HG03135 (cell line): ENCODE results near the gene RSPH6A.
A peak's percentile ranks its signal among the peaks of the same experiment; 100 is the strongest.

Source experiments
- ATAC-seq: cut with Tn5 transposase; IDR thresholded peaks from one replicate; pipeline ENCODE4 v1.9.1; 2021; ENCODE audit warnings: mild to moderate bottlenecking, moderate library complexity; ENCODE audit not compliant: unreplicated experiment

RSPH6A gene

DNA sequence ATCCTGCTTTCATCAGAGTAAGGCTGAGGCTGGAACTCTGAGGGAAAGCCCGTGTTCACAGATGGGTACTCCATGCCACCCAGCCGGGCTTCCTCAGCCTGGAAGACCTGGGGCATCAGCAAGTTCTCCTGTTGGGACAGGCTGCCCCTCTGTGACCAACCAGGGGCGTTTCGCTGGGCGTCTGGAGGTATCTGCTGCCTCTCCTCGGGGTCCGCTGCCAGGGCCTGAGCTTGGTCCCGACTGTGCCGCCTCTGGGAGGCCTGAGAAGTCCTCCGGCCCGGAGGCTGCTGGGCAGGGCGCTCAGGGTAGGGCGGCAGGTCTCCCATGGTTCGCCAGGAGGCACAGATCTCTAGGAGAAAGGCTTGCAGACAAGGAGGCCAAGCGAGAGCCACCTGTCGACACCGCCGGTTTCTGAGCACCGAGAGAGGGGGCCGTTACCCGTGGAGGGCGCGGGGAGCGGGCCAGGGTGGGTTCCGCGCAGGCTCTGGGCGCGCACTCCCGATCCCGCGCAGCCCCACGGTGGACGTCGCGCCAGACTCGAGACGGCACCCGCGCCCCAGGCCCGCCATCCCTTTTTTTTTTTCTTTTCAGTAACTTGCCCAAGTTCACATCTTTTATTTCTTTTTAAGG lies at the start of gene RSPH6A:
Gene RSPH6A (minus strand): TSS at position 458 of the 630 bp plus-strand sequence. CDS start 132 bp downstream, at position 326.
- ATAC-seq: no peak

DNA sequence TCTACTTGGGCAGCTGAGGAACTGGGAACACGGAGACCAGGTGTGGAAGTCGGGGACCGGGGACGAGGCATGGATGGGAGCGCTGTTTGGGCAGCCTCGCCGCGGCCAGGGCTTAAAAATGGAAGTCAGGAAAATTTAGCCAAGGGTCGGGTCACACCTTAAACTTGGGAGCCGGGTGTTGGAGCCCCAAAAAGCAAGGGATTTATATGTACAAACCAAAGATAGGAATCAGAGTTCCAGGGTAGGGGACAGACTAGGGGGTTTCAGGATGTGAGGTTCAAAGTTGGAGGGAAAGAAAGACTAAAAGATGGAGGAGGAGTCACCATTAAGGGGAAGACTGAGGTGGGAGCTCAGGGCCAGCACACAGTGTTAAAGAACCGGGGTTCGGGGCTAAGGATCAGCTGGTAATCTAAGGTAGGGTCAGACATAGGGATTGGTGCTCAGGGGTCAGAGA lies 49.5 kb upstream of the RSPH6A start:
- no peak for ATAC-seq

DNA sequence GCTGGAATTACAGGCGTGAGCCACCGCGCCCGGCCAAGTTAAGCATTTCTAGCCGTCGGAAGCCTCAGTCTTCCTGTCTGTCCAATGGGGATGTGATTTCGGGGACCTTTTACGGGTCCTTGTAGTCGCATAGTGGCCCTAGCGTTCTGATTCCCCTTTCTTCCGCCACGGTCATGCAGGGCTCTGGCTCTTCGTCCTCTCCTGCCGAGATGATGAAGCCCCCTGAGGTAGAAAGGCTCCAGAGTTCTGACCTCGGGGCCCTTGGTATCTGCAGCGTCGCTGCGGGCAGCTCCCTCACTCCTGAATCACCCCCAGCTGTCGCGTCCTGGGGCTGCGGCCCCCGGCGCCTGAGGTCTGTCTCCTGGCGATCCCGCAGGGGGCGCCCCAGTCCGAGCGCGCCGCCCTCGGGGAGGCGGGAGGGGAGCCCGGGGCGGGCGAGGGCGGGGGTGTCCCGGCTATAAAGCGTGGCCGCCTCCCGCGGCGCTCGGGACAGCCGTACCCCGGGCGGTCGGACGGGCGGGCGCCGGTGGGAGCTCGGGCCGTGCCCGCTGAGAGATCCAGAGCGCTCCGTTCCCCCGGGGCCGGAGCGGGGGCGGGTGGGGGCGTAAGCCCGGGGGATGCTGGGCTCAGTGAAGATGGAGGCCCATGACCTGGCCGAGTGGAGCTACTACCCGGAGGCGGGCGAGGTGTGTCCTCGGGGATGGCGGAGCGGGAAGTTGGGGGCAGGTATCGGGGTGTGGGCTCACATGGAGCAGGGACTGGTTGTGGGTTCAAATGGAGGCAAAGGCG lies 48.9 kb upstream of the RSPH6A start, which contains the start of gene FOXA3:
Gene FOXA3 (plus strand): TSS at position 487 of the 789 bp plus-strand sequence. CDS start 131 bp downstream, at position 618.
- ATAC-seq: no peak

DNA sequence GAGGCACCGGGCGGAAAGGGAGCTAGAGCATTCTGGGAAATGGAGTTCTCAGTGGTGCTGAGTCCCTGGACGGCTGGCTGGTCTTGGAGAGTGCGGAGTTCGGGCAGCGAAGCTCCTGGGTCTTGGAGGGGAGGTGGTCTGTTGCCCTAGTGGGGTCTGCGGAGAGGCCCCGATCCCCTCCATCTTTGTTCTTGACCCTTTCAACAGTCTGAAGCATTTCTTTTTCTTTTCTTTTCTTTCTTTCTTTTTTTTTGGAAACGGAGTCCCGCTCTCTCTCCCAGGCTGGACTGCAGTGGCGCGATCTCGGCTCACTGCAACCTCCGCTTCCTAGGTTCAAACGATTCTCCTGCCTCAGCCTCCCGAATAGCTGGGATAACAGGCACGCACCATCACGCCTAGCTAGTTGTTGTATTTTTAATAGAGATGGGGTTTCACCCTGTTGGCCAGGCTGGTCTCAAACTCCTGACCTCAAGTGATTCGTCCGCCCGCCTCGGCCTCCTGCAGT lies 48.3 kb upstream of the RSPH6A start:
- no peak for ATAC-seq

DNA sequence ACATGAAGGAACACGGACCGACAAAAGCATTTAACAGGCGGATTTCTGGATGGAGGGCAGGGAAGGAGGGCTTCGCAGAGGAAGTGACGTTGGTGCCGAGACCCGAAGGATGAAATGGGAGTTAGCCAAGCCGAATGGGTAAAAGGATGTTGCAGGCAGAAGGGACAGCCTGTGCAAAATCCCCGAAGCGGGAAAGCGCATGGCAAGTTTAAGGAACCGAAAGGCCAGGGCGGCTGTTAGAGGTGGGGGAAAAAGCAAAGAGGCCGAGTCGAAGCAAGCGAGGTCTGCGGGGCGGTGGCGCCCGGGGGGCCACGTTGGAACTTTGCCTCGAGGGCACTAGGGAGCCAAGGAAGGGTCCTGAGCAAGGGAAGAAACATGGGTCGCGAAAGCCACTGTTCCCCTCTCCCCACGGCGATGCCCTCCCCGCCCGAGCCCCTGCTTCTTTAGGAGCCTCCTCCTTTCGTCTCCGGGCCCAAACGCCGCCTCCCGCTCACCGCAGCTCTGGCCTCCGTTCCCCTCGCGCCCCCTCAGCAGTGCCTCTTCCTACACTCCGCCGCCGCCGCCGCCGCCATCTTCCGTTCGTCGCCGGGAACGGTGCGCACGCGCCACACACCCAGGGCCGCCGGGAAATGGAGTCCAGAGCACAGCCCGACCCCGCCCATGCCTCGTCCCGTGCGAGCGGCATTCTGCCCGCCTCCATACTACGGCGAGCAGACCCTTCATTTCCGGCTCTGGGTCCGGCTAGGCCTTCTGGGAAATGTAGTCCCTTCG lies 47.6 kb upstream of the RSPH6A start, which contains the start of gene SYMPK:
Gene SYMPK (minus strand): TSS at position 584 of the 771 bp plus-strand sequence. CDS start 8,652 bp downstream, outside the sequence.
- peak; percentile 87 for ATAC-seq

DNA sequence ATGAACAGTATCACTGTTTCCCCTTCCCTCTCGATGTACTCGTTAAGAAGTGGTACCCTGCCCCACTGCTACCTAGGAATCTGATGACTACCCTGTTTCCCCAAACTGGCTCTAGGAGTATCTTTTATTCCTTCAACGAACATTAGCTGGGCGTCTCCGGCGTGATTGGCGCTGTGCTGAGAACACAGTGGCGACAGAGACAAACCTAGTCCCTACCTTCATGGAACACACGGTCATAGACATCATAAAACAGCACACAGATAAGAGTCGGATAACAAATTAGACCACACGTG lies 47.1 kb upstream of the RSPH6A start:
- ATAC-seq: no peak

DNA sequence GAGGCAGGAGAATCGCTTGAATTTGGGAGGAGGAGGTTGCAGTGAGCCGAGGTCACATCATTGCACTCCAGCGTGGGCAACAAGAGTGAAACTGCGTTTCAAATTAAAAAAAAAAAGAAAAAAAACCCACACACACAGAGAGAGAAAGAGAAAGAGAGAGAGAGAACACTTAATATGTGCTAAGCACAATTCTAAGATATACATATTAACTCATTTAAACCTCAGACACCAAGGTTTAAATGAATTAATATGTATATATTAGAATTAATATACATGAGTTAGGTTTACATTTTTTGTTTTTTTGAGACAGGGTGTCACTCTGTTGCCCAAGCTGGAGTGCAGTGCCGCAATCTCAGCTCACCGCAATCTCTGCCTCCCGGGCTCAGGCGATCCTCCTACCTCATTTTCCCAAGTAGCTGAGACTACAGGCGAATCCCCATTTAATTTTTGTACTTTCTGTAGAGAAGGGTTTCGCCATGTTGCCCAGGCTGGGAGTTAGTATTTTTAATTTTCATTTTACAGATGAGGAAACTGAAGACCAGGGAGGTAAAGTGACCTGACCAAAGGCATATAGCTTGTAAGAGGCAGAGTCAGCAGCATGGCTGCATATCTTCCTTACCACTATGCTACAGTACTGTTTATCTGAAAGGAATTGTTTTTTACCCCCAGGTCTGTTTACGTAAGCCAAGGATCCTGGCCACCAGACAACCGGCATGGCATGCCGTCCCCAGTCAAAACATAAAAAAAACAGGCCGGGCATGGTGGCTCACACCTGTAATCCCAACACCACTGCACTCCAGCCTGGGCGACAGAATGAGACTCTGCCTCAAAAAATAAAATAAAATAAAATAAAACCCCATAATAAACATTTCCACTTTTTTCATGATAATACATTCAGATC lies 45.5 kb upstream of the RSPH6A start:
- no peak for ATAC-seq

DNA sequence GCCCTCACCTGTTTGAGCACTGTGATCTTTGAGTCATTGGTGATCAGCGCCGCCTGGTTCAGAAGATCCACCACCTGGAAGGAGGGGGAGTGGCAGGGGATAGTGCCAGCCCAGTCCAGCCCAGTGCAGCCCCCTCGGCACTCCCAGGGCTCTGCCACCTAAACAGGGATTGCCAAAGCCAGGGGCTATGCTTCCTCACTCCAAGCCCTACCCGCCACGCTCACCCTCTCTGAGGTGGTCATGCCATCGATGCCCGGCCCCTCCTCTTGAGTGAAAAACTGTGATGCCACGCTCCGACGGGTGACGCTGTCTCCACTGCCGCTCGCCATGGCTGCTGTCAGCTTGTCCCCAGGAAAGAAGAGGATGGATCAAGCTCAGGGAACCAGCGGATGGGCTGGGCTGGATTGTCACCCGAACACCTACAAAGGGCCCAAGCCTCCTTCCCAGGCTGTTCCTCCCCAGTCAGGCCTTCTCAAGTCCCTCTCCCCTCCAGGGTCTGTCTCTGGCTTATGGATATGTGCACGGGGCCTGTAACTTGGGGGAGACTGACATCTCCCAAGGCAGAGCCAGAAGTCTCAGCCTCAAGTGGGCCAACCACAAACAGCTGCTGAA lies 39.2 kb upstream of the RSPH6A start:
- no peak for ATAC-seq

DNA sequence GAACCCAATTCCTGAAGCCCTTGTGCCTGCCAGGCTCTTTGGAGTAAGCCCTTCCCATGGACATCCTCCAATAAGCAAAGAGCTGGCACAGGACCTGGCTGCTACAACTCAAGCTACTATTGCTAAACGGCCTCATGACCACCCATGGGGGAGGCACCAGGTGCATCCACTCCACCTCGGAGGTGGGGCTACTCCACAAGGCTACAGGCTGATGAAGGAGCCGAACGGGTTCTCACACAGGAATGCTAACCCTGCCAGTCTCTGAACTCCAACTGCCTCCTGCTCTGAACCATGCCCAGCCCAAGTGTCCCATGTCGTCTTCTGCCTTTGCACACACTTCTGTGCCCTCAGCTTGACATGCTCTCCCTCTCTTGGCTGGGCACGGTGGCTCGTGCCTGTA lies 37.9 kb upstream of the RSPH6A start:
- ATAC-seq: no peak

DNA sequence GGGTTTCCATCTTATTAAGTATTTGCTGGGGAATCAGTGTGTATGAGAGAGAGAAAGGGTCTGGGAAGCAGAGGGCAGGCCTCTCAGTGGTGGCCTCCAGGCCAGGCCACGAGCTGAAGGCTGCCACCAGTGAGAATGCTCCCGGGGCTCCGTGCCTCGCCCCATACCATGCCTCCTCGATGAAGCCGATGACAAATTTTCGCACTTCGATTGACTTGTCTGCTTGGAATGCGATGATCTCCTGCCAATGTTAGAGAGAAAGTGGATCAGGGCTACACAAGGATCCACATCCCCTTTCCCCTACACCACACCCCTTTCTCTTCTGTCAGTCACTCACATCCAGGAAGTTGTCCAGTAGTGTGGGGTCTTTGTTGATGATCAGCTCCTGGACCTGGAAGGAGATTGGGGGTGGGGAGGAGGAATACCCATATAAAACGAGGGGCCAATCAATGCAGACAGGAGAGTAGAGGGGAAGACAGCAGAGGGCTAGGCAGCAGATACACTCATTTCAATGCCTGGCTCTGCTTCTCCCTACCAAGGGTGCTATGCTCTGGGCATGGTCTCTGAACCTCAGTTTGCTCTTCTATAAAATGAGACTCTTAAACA lies 37.1 kb upstream of the RSPH6A start:
- ATAC-seq: no peak

DNA sequence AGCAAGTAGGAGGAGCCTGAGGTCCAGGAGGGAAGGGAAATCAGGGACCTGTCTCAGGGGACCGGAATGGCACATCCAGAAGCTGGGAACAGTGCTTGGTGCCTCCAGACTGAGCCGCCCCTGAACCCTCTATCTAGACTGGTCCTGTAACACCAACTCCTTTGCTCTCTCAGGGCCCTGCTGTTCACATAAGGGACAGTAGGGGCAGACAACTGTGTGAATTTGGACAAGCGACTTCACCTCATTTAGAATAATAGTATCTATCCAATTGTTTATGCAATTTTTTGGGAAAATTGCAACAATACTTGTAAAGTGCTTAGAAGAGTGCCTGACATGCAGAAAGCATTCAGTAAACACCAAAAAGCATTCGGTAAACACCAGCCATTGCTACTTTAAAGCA lies 33.8 kb upstream of the RSPH6A start:
- no peak for ATAC-seq

DNA sequence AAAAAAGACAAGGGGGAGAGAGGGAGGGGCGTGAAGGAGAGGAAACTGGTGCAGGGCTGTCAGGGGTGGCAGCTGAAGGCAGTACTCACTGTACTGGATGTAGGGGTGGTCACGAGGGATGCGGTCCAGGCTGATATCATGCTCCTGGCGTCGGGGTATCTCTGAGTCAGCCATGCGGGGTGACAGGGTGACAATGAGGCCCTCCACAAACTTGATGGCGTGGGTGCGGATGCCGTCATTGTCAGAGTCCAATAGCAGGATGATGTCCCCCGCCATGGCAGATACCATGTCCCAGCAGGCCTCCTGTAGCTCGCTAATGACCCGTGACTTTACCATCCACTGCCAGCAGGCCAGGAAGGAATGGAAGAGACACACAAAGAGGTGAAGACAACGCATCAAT lies 32.6 kb upstream of the RSPH6A start:
- no peak for ATAC-seq

DNA sequence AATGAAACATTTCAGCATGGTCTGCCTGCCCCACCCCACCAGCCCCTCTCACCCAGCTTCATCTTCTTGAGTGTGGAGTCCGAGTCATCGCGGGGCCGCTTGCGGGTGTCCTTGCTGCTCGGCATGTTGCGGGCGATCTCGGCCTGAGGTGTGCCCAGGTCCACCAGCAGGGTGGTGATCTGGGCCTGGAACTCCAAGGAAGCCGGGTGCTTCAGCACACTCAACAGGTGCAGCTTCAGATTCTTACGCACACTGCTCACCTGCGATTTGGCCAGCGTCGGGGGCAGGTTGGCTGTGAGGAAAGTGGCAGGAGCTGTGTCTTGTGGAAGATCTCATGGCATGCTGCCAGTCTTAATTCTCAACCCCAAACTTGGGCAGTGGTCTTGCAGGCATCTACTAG lies 27.1 kb upstream of the RSPH6A start:
- ATAC-seq: no peak

DNA sequence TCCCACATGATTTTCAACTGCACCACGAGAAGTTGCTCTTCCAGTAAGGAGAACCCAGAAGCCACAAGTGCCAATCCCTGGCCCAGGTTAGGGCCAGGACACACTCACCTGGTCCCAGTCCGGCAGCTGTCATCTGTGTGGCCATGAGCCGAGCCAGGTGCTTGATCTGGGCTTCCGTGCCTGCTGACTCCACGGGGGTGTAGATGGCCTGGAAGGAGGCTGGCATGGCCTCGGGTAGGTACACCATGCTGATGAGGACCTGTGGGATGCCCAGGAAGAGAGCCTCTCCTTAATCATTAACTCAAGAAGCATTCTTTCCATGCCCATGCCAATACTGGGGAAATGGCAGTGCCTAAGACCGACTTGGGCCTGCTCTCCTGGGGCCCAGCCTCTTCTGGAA lies 19.9 kb upstream of the RSPH6A start:
- ATAC-seq: no peak

DNA sequence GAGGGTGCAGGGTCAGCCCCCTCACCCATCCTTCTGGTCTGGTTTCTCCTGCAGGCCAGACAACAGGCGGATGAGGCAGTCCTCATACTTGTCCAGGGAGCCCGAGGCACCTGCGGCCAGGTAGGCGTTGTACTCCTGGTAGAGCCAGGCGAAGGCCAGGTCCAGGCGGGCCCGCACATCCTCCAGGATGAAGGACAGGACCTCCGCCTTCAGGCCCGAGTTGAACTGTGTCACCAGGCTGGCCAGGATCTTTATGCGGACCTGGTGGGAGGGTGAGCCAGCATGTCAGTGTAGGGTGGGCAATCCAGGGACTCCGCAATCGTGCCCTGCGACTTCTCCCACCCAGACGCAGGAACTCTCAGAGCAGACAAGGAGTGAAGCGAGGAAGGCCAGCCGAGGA lies 13.8 kb upstream of the RSPH6A start:
- ATAC-seq: no peak

DNA sequence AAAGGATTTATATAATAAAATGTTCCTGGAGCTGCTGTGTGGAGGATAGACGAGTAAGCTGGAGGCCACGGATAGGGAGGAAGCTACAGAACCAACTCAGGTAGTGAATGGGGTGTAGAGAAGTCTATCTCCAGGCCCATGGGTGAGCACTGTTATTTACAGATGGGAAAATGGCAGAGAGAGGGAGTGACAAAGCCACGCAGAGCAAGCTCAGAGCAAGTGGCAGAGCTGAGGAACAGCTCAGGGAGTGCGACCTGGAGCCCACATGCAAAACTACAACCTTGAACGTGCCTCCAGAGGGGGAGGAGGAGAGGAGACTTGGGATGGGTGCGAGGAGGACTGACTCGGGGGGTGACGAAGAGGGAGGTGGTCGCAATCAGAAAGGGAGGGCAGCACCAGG lies 13.4 kb upstream of the RSPH6A start:
- ATAC-seq: no peak

DNA sequence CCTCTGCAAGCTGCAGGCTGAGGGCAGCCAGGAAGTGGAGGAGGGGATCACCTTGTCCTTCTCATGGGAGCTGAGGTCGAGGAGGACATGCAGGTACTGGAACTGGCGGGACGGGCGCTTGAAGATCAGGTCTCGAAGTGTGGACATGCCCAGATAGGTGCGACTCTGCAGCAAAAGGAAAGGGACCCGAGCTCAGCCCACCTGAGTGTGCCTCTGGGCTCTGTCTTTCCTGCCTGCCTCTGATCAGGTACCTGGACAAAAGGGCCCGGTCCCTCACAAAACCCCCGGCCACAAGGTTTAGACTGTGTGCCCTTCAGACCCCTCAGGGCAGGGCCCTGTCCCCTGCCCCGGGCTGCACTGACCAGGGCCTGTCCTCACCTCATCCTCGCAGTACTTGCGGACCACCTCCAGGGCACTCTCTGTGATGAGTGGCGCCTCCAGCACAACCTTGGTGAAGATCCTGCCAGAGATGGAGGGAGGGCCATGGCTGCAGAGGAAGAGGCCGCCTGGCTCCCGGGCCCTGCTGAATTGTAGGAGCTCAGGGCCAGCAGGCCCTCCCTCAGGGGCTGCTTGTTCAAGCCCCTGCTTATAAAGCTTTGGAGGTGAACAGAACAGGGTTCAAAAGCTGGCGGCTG lies 12.5 kb upstream of the RSPH6A start:
- no peak for ATAC-seq

DNA sequence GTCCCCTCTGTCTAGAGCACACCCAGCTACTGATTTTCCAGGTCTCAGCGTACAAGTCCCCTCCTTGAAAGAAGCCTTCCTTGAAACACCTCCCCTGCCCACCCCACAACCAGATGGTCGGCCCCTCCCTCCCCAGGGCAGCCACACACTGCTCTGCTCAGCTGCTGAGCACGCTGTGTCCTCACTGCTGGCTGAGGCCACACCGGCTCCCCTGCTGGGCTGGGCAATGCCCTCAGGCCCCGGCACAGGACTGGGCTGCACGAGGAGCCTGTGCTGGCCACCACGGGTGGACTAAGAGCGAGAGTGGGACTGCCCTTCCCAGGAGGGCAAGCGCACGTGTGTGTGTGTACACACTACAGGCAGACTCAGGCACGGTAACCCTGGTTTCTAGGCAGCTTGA lies 11.8 kb upstream of the RSPH6A start:
- no peak for ATAC-seq
